Karpas-422 (cell line): Measurements from ENCODE around the gene DLGAP1. TPM values are rescaled to one million over a fixed set of nuclear protein-coding genes. Genes with fewer than 3 reads are reported as not detected.

Experiments
- DNase-seq: peaks from one replicate; pipeline ENCODE4 v3.0.0-alpha.2; 2015
- H2AFZ ChIP-seq: fragments of 200-600 bp; sonication (generic); 2 replicates; pipeline ENCODE4 v1.6.1; 2014; ENCODE audit warnings: antibody characterized with exemption, low read length, mixed read lengths
- H3K27ac ChIP-seq: fragments of 200-600 bp; sonication (generic); 2 replicates; pipeline ENCODE4 v1.5.1; 2014; ENCODE audit warnings: mild to moderate bottlenecking, low read length, moderate library complexity
- H3K27me3 ChIP-seq: fragments of 200-600 bp; sonication (generic); 2 replicates; pipeline ENCODE4 v1.6.1; 2014; ENCODE audit warnings: low read length, mixed read lengths
- H3K36me3 ChIP-seq: fragments of 200-600 bp; sonication (generic); 2 replicates; pipeline ENCODE4 v1.6.1; 2014; ENCODE audit warnings: low read length, mixed read lengths; ENCODE audit not compliant: insufficient read depth
- H3K4me1 ChIP-seq: fragments of 200-600 bp; sonication (generic); 2 replicates; pipeline ENCODE4 v1.6.1; 2014; ENCODE audit warnings: mild to moderate bottlenecking, low read length, mixed read lengths
- H3K4me2 ChIP-seq: fragments of 200-600 bp; sonication (generic); 2 replicates; pipeline ENCODE4 v1.6.1; 2014; ENCODE audit warnings: low read length, low read depth, mild to moderate bottlenecking; ENCODE audit not compliant: poor library complexity, severe bottlenecking
- H3K4me3 ChIP-seq: fragments of 200-600 bp; sonication (generic); 2 replicates; pipeline ENCODE4 v1.5.1; 2014; ENCODE audit warnings: mild to moderate bottlenecking, antibody characterized with exemption, low read length, mixed read lengths
- H3K79me2 ChIP-seq: fragments of 200-600 bp; sonication (generic); 2 replicates; pipeline ENCODE4 v1.6.1; 2014; ENCODE audit warnings: mild to moderate bottlenecking, low read length, mixed read lengths
- H3K9ac ChIP-seq: fragments of 200-600 bp; sonication (generic); 2 replicates; pipeline ENCODE4 v1.6.0; 2014; ENCODE audit warnings: low read length
- H3K9me2 ChIP-seq: fragments of 200-600 bp; sonication (generic), shearing (Covaris generic); replicated peaks from 2 replicates; pipeline ENCODE4 v1.6.0; 2014; ENCODE audit warnings: mild to moderate bottlenecking, low read length, moderate library complexity; ENCODE audit not compliant: insufficient read depth
- H3K9me3 ChIP-seq: fragments of 300-700, 200-600 bp; sonication (generic); 2 replicates; pipeline ENCODE4 v1.6.1; 2014; ENCODE audit warnings: low read length, mixed read lengths
- H4K20me1 ChIP-seq: fragments of 200-600 bp; sonication (generic); 2 replicates; pipeline ENCODE4 v1.6.1; 2014; ENCODE audit warnings: mild to moderate bottlenecking, antibody characterized with exemption, low read length, low read depth; ENCODE audit not compliant: insufficient read depth
- total RNA-seq: library from RNA; depleted of rRNA; stranded (reverse); fragments of >200 nt; shearing (Covaris generic); gene quantifications from 2 replicates; pipeline ENCODE4 v1.2.3, GENCODE V29; 2014; ENCODE audit warnings: low replicate concordance

The DLGAP1 gene
- total RNA-seq, 1 experiment from 2014 or later: 8.8 TPM

- Histone ChIP-seq H3K9me2 (no peaks in the 10 kb centered on the region), H3K4me1 (peaks cover 51% of the 10 kb centered on the region), H3K79me2 (peaks cover 7% of the 10 kb centered on the region; the same call in 1 of the 2 replicates), H3K9me3 (no peaks in the 10 kb centered on the region), H3K27ac (peak overlapping the region; percentile 98), H3K27me3 (no peaks in the 10 kb centered on the region), H3K9ac (no peak overlapping the region), H3K4me2 (no peak overlapping the region), H3K36me3 (no peaks in the 10 kb centered on the region), H3K4me3 (no peak overlapping the region), H2AFZ (no peak overlapping the region), H4K20me1 (no peaks in the 10 kb centered on the region)
- no peak for DNase-seq
Measured at GRCh38 chr18:3597409-3598357, 857.4 kb downstream of the DLGAP1 start.

- Histone ChIP-seq H3K79me2 (peaks cover 7% of the 10 kb centered on the region; the same call in 1 of the 2 replicates), H3K27ac (peak overlapping the region; percentile 98), H3K4me2 (peak overlapping the region; percentile 89), H3K4me3 (peak overlapping the region; percentile 74; the same call in 1 of the 2 replicates), H2AFZ (0 out of 2 replicates have a peak overlapping the region, but pooled peaks have one; percentile 39), H3K9me2 (no peaks in the 10 kb centered on the region), H3K9me3 (no peaks in the 10 kb centered on the region), H3K36me3 (no peaks in the 10 kb centered on the region), H4K20me1 (no peaks in the 10 kb centered on the region), H3K4me1 (peaks cover 51% of the 10 kb centered on the region), H3K9ac (peak overlapping the region; percentile 79), H3K27me3 (no peaks in the 10 kb centered on the region)
- peak; percentile 89 for DNase-seq
Measured at GRCh38 chr18:3596637-3597384, 858.3 kb downstream of the DLGAP1 start.

GRCh38 chr18:3596324-3596636 lies 858.8 kb downstream of the DLGAP1 start:
- Histone ChIP-seq H3K4me2 (peak overlapping the region; percentile 89), H3K36me3 (no peaks in the 10 kb centered on the region), H3K9me3 (no peaks in the 10 kb centered on the region), H4K20me1 (no peaks in the 10 kb centered on the region), H3K9ac (peak overlapping the region; percentile 79), H3K79me2 (peaks cover 7% of the 10 kb centered on the region; the same call in 1 of the 2 replicates), H3K4me1 (peaks cover 54% of the 10 kb centered on the region), H3K27me3 (no peaks in the 10 kb centered on the region), H2AFZ (0 out of 2 replicates have a peak overlapping the region, but pooled peaks have one; percentile 39), H3K27ac (peak overlapping the region; percentile 98), H3K9me2 (no peaks in the 10 kb centered on the region), H3K4me3 (peak overlapping the region; percentile 74; the same call in 1 of the 2 replicates)
- peak; percentile 44 for DNase-seq

GRCh38 chr18:3595369-3596273 lies 859.5 kb downstream of the DLGAP1 start:
- peak overlapping the region; percentile 98 for H3K27ac ChIP-seq
- peak overlapping the region; percentile 74 for H3K4me3 ChIP-seq
- DNase-seq: peak; percentile 80
- peak overlapping the region; percentile 79 for H3K9ac ChIP-seq
- peaks cover 61% of the 10 kb centered on the region for H3K4me1 ChIP-seq
- peaks cover 7% of the 10 kb centered on the region; the same call in 1 of the 2 replicates for H3K79me2 ChIP-seq
- no peaks in the 10 kb centered on the region for H4K20me1 ChIP-seq
- peak overlapping the region; percentile 72; the same call in 1 of the 2 replicates for H2AFZ ChIP-seq
- no peaks in the 10 kb centered on the region for H3K36me3 ChIP-seq
- H3K9me2 ChIP-seq: no peaks in the 10 kb centered on the region
- H3K4me2 ChIP-seq: peak overlapping the region; percentile 89
- H3K9me3 ChIP-seq: no peaks in the 10 kb centered on the region
- no peaks in the 10 kb centered on the region for H3K27me3 ChIP-seq

GRCh38 chr18:3594760-3595368 lies 860.2 kb downstream of the DLGAP1 start:
- Histone ChIP-seq H3K4me1 (peaks cover 64% of the 10 kb centered on the region), H3K4me2 (peak overlapping the region; percentile 89), H3K27me3 (no peaks in the 10 kb centered on the region), H4K20me1 (no peaks in the 10 kb centered on the region), H3K4me3 (peak overlapping the region; percentile 74), H3K9me3 (no peaks in the 10 kb centered on the region), H3K9ac (peak overlapping the region; percentile 79), H3K36me3 (no peaks in the 10 kb centered on the region), H3K9me2 (no peaks in the 10 kb centered on the region), H2AFZ (peak overlapping the region; percentile 72; the same call in 1 of the 2 replicates), H3K27ac (peak overlapping the region; percentile 98), H3K79me2 (peaks cover 7% of the 10 kb centered on the region; the same call in 1 of the 2 replicates)
- DNase-seq: peak; percentile 68

GRCh38 chr18:3593904-3594759 lies 861.0 kb downstream of the DLGAP1 start:
- Histone ChIP-seq H3K4me2 (peak overlapping the region; percentile 89), H3K4me3 (peak overlapping the region; percentile 74), H3K79me2 (peaks cover 7% of the 10 kb centered on the region; the same call in 1 of the 2 replicates), H2AFZ (peak overlapping the region; percentile 81), H3K27me3 (no peaks in the 10 kb centered on the region), H3K9me3 (no peaks in the 10 kb centered on the region), H3K36me3 (no peaks in the 10 kb centered on the region), H3K9me2 (no peaks in the 10 kb centered on the region), H3K27ac (peak overlapping the region; percentile 98), H3K9ac (peak overlapping the region; percentile 79), H3K4me1 (peaks cover 64% of the 10 kb centered on the region), H4K20me1 (no peaks in the 10 kb centered on the region)
- peak; percentile 95 for DNase-seq
